GM18867 (cell line): Measurements from ENCODE around the gene NUP98.
"Not testable (repeated sequence)": the region's sequence is repeated elsewhere in the genome, so short reads cannot be mapped to it uniquely, and the experiment has no call there.

Experiments
- ATAC-seq: cut with Tn5 transposase; IDR thresholded peaks from one replicate; pipeline ENCODE4 v1.9.1; 2021; ENCODE audit warnings: mild to moderate bottlenecking, moderate library complexity; ENCODE audit not compliant: unreplicated experiment

NUP98 gene

DNA sequence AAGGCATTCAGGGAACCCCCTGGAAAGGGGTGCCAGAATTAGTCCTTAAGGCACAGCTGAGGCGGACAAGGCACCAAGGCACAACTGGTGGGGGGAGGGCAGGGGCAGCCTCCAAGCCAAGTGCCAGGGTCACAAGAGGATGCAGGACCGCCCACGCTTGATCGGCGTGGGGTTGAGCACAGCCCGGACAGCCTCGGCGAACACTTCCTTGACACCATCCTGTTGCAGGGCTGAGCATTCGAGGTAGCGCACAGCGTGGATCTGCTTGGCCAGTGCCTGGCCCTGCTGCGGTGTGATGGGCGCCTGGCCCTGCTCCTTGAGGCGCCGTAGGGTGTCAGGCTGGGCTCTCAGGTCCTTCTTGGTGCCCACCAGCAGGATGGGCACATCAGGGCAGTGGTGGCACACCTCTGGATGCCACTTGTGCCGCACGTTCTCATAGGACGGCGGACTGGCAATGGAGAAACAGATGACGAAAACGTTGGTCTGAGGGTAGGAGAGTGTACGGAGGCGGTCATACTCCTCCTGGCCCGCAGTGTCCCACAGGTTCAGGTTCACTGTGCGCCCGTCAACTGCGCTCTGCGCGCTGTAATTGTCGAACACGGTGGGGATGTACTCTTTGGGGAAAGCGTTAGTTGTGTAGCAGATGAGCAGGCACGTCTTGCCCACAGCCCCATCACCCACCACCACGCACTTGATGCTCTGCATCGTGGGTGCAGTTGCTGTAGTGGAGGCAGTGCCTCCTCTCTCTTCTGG, 30.3 kb upstream of the NUP98 start:
- no peak for ATAC-seq

GRCh38 chr11:3826721-3827120, 29.4 kb upstream of the NUP98 start:
- ATAC-seq: no peak

DNA sequence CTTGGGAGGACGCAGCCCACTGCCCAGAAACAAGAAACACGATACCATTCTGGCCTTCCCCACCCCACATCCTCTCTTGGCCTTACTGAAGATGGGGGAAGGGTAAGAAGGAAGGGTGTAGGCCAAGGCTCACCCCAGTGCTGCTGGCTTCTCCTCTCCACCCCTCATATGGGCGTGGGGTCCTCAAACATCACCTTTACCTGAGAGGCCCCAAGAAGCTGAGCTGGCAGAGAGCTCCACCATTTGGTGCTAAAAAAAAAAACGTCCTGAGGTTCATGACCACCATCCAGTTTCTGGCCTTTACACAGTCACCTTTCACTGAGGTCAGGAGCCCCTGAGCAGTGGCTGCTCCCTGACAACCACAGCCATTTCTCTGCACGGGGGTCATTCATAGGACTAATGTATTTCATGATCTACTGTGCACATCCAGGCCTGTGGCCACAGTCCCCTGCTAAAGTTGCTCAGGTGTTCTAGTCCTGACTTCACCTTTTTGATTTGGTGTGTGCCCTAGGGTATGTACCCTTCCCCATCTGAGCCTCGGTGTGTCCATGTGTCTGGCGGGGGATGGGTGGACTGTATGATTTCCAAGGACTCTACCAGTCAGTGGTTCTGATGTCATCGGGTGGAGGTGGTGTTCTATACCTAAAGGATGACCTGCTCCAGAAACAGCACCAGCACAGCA, 28.3 kb upstream of the NUP98 start:
- no peak for ATAC-seq

- ATAC-seq: peak; percentile 88
Measured at GRCh38 chr11:3824714-3825472, 27.5 kb upstream of the NUP98 start.

- ATAC-seq: no peak
Measured at GRCh38 chr11:3823762-3824506, 26.6 kb upstream of the NUP98 start.

- ATAC-seq: no peak
Measured at GRCh38 chr11:3823303-3823702, 25.9 kb upstream of the NUP98 start.

DNA sequence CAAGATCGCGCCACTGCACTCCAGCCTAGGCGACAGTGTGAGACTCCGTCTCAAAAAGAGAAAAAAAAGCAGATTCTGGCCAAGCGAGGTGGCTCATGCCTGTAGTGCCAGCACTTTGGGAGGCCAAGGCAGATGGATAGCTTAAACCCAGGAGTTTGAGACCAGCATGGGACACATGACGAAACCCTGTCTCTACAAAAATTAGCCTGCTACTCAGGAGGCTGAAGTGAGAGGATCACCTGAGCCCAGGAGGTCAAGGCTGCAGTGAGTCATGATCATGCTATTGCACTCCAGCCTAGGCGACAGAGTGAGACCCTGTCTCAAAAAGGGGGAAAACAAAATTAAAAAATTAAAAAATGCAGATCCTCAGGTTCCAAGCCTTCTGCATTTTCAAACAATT, 25.0 kb upstream of the NUP98 start:
- ATAC-seq: no peak

DNA sequence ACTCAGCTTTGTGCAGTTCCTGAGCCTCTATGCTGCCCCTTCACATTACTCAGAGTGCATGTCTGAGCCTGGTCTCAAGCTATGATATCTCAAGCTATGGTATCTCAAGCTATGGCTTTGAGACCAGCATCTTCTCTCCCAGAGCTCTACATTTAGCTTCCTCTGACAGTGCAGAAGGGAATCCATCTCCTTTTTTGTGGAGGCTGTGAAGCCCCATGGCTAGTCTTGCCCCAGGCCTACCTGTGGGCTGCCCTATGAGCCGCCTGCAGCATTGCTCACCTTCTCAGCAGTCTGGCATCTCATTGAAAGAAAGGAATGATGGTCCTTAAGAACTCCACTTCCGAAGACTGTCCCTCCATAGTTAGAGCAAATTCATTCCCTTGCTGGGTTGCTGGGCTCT, 23.6 kb upstream of the NUP98 start:
- no peak for ATAC-seq

GRCh38 chr11:3817181-3817800, 19.9 kb upstream of the NUP98 start:
- no peak for ATAC-seq

DNA sequence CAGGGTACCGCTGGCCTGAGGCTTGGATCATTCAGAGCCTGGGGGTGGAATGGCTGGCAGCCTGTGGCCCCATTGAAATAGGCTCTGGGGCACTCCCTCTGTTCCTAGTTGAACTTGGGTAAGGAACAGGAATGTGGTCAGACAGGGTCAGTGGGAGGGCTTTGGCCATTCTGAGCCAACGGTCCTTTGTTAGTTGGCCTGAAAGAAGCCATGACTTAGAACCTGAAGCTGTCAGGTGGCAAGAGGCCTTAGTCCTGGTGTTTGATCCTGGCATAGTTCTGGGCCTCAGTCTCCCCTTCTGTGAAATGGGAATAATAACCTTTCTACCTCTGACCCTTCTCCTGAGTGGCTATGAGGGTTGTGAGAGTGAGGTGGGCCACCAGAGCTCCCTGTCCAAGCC, 19.3 kb upstream of the NUP98 start:
- ATAC-seq: no peak

DNA sequence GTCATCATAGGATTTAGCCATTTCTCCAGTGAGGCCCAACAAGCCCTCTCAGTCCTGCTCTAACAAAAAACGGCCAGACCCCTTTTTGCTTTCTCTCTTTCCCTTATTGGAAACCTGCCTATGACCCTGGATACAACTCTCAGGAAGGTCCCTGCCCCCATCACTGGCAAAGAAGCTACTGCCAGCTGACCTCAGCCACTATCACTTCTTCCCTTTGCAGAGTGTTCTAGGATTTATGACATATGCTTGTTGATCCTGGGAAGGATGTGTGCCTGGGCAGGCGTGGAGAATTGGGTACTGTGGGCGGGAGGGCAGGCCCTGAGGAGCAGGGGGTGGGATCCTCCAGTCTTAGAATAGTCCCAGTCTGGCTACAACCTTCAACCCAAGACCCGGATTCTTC, 18.5 kb upstream of the NUP98 start:
- ATAC-seq: no peak

- not testable (repeated sequence) for ATAC-seq
Measured at GRCh38 chr11:3814832-3815231, 17.5 kb upstream of the NUP98 start.

DNA sequence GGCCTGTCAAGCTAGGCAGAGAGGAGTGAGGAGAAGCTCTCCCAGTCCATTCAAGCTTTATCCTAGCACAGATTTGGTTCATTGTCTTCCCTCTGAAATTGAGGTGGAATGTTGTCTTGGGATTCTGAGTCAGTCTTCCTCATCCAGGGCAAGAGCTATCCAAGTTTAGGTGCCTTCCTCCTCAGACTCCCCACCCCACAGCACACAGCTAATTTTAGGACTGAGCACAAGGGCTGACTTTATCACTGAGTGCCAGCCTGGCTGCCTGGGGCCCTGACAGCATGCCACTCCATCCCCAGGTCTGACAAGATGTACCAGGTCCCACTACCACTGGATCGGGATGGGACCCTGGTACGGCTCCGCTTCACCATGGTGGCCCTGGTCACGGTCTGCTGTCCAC, 13.6 kb upstream of the NUP98 start:
- ATAC-seq: no peak

- no peak for ATAC-seq
Measured at GRCh38 chr11:3810446-3810845, 13.1 kb upstream of the NUP98 start.

- no peak for ATAC-seq
Measured at GRCh38 chr11:3809624-3809928, 12.2 kb upstream of the NUP98 start.

DNA sequence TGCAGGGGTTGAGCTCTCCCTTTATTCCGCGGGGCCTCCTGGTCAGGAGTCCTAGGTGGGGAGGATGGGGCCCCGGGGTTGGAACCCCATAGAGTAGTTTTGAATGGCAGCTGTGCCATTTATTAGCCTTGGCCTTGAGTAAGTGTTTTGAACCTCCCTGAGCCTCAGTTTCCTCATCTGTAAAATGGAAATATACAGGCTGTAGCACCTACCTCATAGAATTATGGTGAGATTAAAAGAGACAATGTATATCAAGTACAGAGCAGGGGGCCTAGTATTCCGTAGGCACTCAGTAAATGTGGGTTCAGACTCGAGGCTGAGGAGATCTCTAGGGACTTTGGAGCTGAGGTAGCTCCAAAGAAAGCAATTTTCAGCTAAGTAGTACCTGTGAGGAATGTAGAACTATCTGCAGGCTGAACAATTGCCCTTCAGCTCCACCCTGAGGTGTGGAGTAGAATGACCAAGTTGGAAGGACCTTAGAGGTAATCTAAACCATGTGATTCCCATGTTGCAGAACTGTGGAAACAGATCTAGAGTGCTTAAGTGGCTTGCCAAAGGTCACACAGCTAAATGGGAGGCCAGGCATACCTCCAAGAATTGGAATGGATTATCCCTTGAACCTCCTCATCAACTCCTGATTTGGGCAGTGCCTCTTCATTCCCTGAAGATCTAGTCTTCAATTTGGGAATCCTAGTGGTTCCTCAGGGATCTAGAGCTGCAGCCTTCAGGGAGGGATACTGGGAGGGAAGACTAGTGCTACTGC, 11.7 kb upstream of the NUP98 start:
- peak; percentile 80 for ATAC-seq

- ATAC-seq: peak; percentile 69
Measured at GRCh38 chr11:3807909-3808860, 10.8 kb upstream of the NUP98 start, which contains the start of gene PGAP2. Gene PGAP2 (plus strand): TSS chr11:3808560. CDS start chr11:3811260, 2,700 bp downstream.

DNA sequence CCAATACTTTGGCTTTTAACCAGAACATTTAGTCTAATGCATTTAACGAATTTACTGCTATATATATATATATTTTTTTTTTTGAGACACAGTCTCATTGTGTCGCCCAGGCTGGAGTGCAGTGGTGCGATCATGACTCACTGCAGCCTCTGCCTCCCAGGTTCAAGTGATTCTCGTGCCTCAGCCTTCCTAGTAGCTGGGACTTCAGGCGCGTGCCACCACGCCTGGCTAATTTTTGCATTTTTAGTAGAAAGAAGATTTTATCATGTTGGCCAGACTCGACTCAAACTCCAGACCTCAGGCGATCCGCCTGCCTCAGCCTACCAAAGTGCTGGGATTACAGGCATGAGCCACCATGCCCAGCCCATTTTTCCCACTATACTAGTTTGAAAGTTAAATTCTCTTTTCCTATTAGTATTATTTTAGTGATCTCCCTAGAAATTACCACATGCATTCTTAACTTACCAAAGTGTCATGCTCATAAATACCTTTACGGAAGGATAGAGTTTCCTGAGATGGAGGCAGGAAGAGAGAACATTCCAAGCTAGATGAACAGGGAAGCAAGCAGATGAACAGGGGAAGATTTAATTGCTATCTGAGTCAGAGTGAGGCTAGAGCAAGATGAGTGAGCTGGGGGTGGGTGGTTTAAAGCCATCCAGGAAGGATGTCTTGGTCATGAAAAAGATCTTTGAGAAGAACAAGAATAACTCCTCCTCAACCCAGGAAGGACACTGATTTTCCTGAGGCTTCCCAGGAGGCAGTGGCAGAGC, 6.6 kb upstream of the NUP98 start:
- ATAC-seq: no peak
